Calu3 (cell line): ENCODE data around the gene S100A4. TPM values are rescaled to one million over a fixed set of nuclear protein-coding genes. Genes with fewer than 3 reads are reported as not detected.

Experiments used
- BruUV-seq: library from RNA; stranded (reverse); fragments of 400-500 nt; replicated peaks from 2 replicates; lab custom pipeline; 2021; lab: Mats Ljungman, UMichigan
- CTCF ChIA-PET: fragments of 300-600 bp; sonication (Branson Sonifier 250); formaldehyde crosslinking; loops from one replicate; lab custom pipeline; 2022; ENCODE audit warnings: antibody characterized with exemption; lab: Charles Lee
- DNase-seq: peaks from one replicate; pipeline ENCODE4 v3.0.0; 2022
- H3K27ac Mint-ChIP-seq: one replicate; pipeline ENCODE4 v1.8.0; 2022; ENCODE audit warnings: mixed read lengths; ENCODE audit not compliant: unreplicated experiment
- H3K27me3 Mint-ChIP-seq: one replicate; pipeline ENCODE4 v1.8.0; 2022; ENCODE audit warnings: mixed read lengths; ENCODE audit not compliant: unreplicated experiment
- H3K36me3 Mint-ChIP-seq: one replicate; pipeline ENCODE4 v1.8.0; 2022; ENCODE audit warnings: mild to moderate bottlenecking, moderate library complexity, mixed read lengths; ENCODE audit not compliant: insufficient read depth, unreplicated experiment
- H3K4me1 Mint-ChIP-seq: one replicate; pipeline ENCODE4 v1.8.0; 2022; ENCODE audit warnings: mild to moderate bottlenecking, low read depth, mixed read lengths; ENCODE audit not compliant: unreplicated experiment
- H3K4me3 Mint-ChIP-seq: one replicate; pipeline ENCODE4 v1.8.0; 2022; ENCODE audit warnings: mild to moderate bottlenecking, low read depth, moderate library complexity, mixed read lengths; ENCODE audit not compliant: unreplicated experiment
- H3K9me3 Mint-ChIP-seq: one replicate; pipeline ENCODE4 v1.8.0; 2022; ENCODE audit warnings: low read depth, mixed read lengths; ENCODE audit not compliant: unreplicated experiment
- CTCF ChIP-seq: fragments of 200-600 bp; IDR thresholded peaks from one replicate; pipeline ENCODE4 v1.8.0; 2022; ENCODE audit warnings: antibody characterized with exemption; ENCODE audit not compliant: unreplicated experiment
- intact Hi-C: fragments of 100-400 bp; cut with micrococcal nuclease; formaldehyde crosslinking; loops from one replicate; pipeline ENCODE4 v1.10.0; 2022; ENCODE audit not compliant: unreplicated experiment
- total RNA-seq: library from RNA; stranded (reverse); gene quantifications from 2 replicates; pipeline ENCODE4 v1.2.3, GENCODE V29; 2022

S100A4 gene
- total RNA-seq, 1 experiment from 2014 or later: 20.5 TPM

- H3K27ac Mint-ChIP-seq: no peak overlapping the region
- no peak overlapping the region for H3K4me3 Mint-ChIP-seq
- BruUV-seq: no TSS peak
Measured at GRCh38 chr1:153543736-153544135, 1.9 kb downstream of the S100A4 start.

GRCh38 chr1:153542956-153543711 is 2.5 kb downstream of the S100A4 start:
- BruUV-seq: no TSS peak
- Mint-ChIP-seq H3K9me3 (no peaks in the 10 kb centered on the region), H3K27me3 (no peaks in the 10 kb centered on the region), H3K36me3 (peaks cover 28% of the 10 kb centered on the region), H3K27ac (no peak overlapping the region), H3K4me1 (peaks cover 87% of the 10 kb centered on the region), H3K4me3 (no peak overlapping the region)
- intact Hi-C loops: no loop called here
- no peak for DNase-seq
- TF ChIP-seq CTCF: no peak
- CTCF ChIA-PET: no interaction called here

More at GRCh38 chr1:153543736-153544135, 1.9 kb downstream of the S100A4 start:
- no peaks in the 10 kb centered on the region for H3K9me3 Mint-ChIP-seq
- CTCF ChIA-PET: interaction anchor here (1.7 to 2.2 kb wide), 3 partner anchors 9 to 24 kb away, joined by 8 to 29 read pairs (median 12); partner anchors contain the start of gene S100A6
- H3K27me3 Mint-ChIP-seq: no peaks in the 10 kb centered on the region
- intact Hi-C loops: no loop called here
- H3K36me3 Mint-ChIP-seq: peaks cover 22% of the 10 kb centered on the region
- TF ChIP-seq CTCF: no peak
- DNase-seq: no peak
- peaks cover 87% of the 10 kb centered on the region for H3K4me1 Mint-ChIP-seq

GRCh38 chr1:153541641-153542590 is 3.7 kb downstream of the S100A4 start:
- no peak for TF ChIP-seq CTCF
- Mint-ChIP-seq H3K27ac (no peak overlapping the region), H3K4me1 (peaks cover 93% of the 10 kb centered on the region), H3K9me3 (no peaks in the 10 kb centered on the region), H3K4me3 (no peak overlapping the region), H3K27me3 (no peaks in the 10 kb centered on the region), H3K36me3 (peaks cover 31% of the 10 kb centered on the region)
- intact Hi-C loops: no loop called here
- no peak for DNase-seq
- CTCF ChIA-PET: interaction anchor here (1.6 kb wide), 1 partner anchor 25 kb away, joined by 5 read pairs; no protein-coding TSS in a partner anchor
- BruUV-seq: no TSS peak
